Loucy (cell line): Measurements from ENCODE around the gene TTYH2.
"Not testable (repeated sequence)": the region's sequence is repeated elsewhere in the genome, so short reads cannot be mapped to it uniquely, and the experiment has no call there.

Experiments
- H2AFZ ChIP-seq: fragments of 200-600 bp; sonication (generic); 2 replicates; pipeline ENCODE4 v1.6.0; 2016; ENCODE audit warnings: antibody characterized with exemption, mild to moderate bottlenecking, low read length, moderate library complexity
- H3F3A ChIP-seq: fragments of 200-600 bp; 2 replicates; pipeline ENCODE4 v1.6.0; 2016; ENCODE audit warnings: antibody characterized with exemption, low read depth, mild to moderate bottlenecking
- H3K27me3 ChIP-seq: fragments of 200-600 bp; sonication (generic); 2 replicates; pipeline ENCODE4 v1.6.1; 2014; ENCODE audit warnings: low read length, mild to moderate bottlenecking; ENCODE audit not compliant: insufficient read depth, poor library complexity, severe bottlenecking
- H3K36me3 ChIP-seq: fragments of 200-600 bp; sonication (generic); 2 replicates; pipeline ENCODE4 v1.6.1; 2016; ENCODE audit warnings: low read length; ENCODE audit not compliant: insufficient read depth
- H3K4me1 ChIP-seq: fragments of 200-600 bp; sonication (generic); 2 replicates; pipeline ENCODE4 v1.5.1; 2014; ENCODE audit warnings: low read length, mild to moderate bottlenecking; ENCODE audit not compliant: insufficient read depth, poor library complexity, severe bottlenecking
- H3K4me2 ChIP-seq: fragments of 200-600 bp; sonication (generic); 2 replicates; pipeline ENCODE4 v1.6.0; 2014; ENCODE audit warnings: antibody characterized with exemption, low read length, low read depth, mild to moderate bottlenecking; ENCODE audit not compliant: poor library complexity, severe bottlenecking
- H3K4me3 ChIP-seq: fragments of 200-600 bp; sonication (generic); 2 replicates; pipeline ENCODE4 v1.5.1; 2014; ENCODE audit warnings: low read length, mild to moderate bottlenecking, mixed read lengths; ENCODE audit not compliant: poor library complexity, severe bottlenecking
- H3K79me2 ChIP-seq: fragments of 200-600 bp; sonication (generic); 2 replicates; pipeline ENCODE4 v1.6.1; 2014; ENCODE audit warnings: low read length; ENCODE audit not compliant: insufficient read depth
- H3K9ac ChIP-seq: fragments of 200-600 bp; sonication (generic); 2 replicates; pipeline ENCODE4 v1.6.0; 2014; ENCODE audit warnings: mild to moderate bottlenecking, low read depth, low read length, moderate library complexity; ENCODE audit not compliant: poor library complexity, severe bottlenecking
- H3K9me2 ChIP-seq: fragments of 200-600 bp; sonication (generic); replicated peaks from 2 replicates; pipeline ENCODE4 v1.6.1; 2016; ENCODE audit warnings: low read depth, low read length, mixed read lengths
- H3K9me3 ChIP-seq: fragments of 200-600 bp; sonication (generic); 2 replicates; pipeline ENCODE4 v1.6.1; 2014; ENCODE audit warnings: mild to moderate bottlenecking, antibody characterized with exemption, low read length, low read depth; ENCODE audit not compliant: insufficient read depth
- H4K20me1 ChIP-seq: fragments of 200-600 bp; sonication (generic); 2 replicates; pipeline ENCODE4 v1.6.0; 2014; ENCODE audit warnings: antibody characterized with exemption, low read length, mild to moderate bottlenecking; ENCODE audit not compliant: insufficient read depth, poor library complexity, severe bottlenecking
- CTCF ChIP-seq: fragments of 200-600 bp; sonication (generic); conservative IDR thresholded peaks from 2 replicates; pipeline ENCODE4 v1.5.1; 2014; ENCODE audit warnings: mild to moderate bottlenecking, antibody characterized with exemption, low read length
- EZH2phosphoT487 ChIP-seq: fragments of 200-600 bp; IDR thresholded peaks from 2 replicates; pipeline ENCODE4 v1.6.1; 2018; ENCODE audit warnings: antibody characterized with exemption, mild to moderate bottlenecking, moderate library complexity, borderline replicate concordance

TTYH2 gene

GRCh38 chr17:74281799-74282198 is 68.4 kb downstream of the TTYH2 start:
- Histone ChIP-seq H3K9me3 (no peaks in the 10 kb centered on the region), H3K4me3 (no peak overlapping the region), H3K79me2 (no peaks in the 10 kb centered on the region), H2AFZ (no peak overlapping the region), H3K27me3 (peaks cover 34% of the 10 kb centered on the region), H3K4me1 (peaks cover 5% of the 10 kb centered on the region), H3K9me2 (no peaks in the 10 kb centered on the region), H4K20me1 (no peaks in the 10 kb centered on the region), H3F3A (no peaks in the 10 kb centered on the region), H3K9ac (no peak overlapping the region), H3K4me2 (no peak overlapping the region), H3K36me3 (no peaks in the 10 kb centered on the region)
- TF ChIP-seq EZH2phosphoT487 (no peak), CTCF (no peak)

- H3K27me3 ChIP-seq: peaks cover 29% of the 10 kb centered on the region
- not testable (repeated sequence) for H3K36me3 ChIP-seq, H4K20me1 ChIP-seq, H3K9ac ChIP-seq, H3K9me2 ChIP-seq, H3K4me1 ChIP-seq, H3K4me3 ChIP-seq, H3F3A ChIP-seq, H2AFZ ChIP-seq, H3K9me3 ChIP-seq, H3K4me2 ChIP-seq, H3K79me2 ChIP-seq
These were observed 68.9 kb downstream of the TTYH2 start for GRCh38 chr17:74282274-74282586.

- Histone ChIP-seq H3K4me3 (no peak overlapping the region), H3K9ac (no peak overlapping the region), H3K9me3 (no peaks in the 10 kb centered on the region), H3K4me1 (peaks cover 5% of the 10 kb centered on the region), H2AFZ (no peak overlapping the region), H3K9me2 (no peaks in the 10 kb centered on the region), H3F3A (no peaks in the 10 kb centered on the region), H3K27me3 (peaks cover 25% of the 10 kb centered on the region), H3K36me3 (no peaks in the 10 kb centered on the region), H3K4me2 (no peak overlapping the region), H4K20me1 (no peaks in the 10 kb centered on the region), H3K79me2 (no peaks in the 10 kb centered on the region)
- TF ChIP-seq CTCF (no peak), EZH2phosphoT487 (no peak)
These were observed 69.4 kb downstream of the TTYH2 start for GRCh38 chr17:74282587-74283370.

GRCh38 chr17:74283371-74283673 is 70.0 kb downstream of the TTYH2 start:
- H3K4me2 ChIP-seq: no peak overlapping the region

More at GRCh38 chr17:74283371-74283673, 70.0 kb downstream of the TTYH2 start:
- H3K4me1 ChIP-seq: peaks cover 5% of the 10 kb centered on the region
- H3K36me3 ChIP-seq: no peaks in the 10 kb centered on the region
- no peaks in the 10 kb centered on the region for H4K20me1 ChIP-seq
- no peak overlapping the region for H2AFZ ChIP-seq
- TF ChIP-seq CTCF (no peak), EZH2phosphoT487 (no peak)
- H3K9me3 ChIP-seq: no peaks in the 10 kb centered on the region
- H3K9ac ChIP-seq: no peak overlapping the region
- peaks cover 25% of the 10 kb centered on the region for H3K27me3 ChIP-seq
- H3K9me2 ChIP-seq: no peaks in the 10 kb centered on the region
- H3K4me3 ChIP-seq: no peak overlapping the region
- no peaks in the 10 kb centered on the region for H3F3A ChIP-seq
- no peaks in the 10 kb centered on the region for H3K79me2 ChIP-seq
